Adrenal gland (tissue), 5 donors: ENCODE data around the gene STIM2.

Experiments used
- POLR2A ChIP-seq, 2 donors: fragments of 450-650 bp; IDR thresholded peaks; one replicate each; pipeline ENCODE4 v1.6.1; 2017; ENCODE audit warnings: antibody characterized with exemption in 2 of 2, mild to moderate bottlenecking in 2 of 2, moderate library complexity in 1 of 2
- TF ChIP-seq, protein P1 (sequence below), 6 experiments: fragments of 450-650 bp in 4 of 6; fragments of 200-600 bp in 2 of 6; sonication (generic) in 1 of 6; IDR thresholded peaks; 1 replicate in 5 of 6; 2 replicates in 1 of 6; pipeline versions ENCODE4 v1.5.1 to v1.8.0; 2016 to 2021; ENCODE audit warnings: antibody characterized with exemption in 6 of 6, mild to moderate bottlenecking in 2 of 6, moderate library complexity in 1 of 6
- donor health status: DM: no; HTN: no; CAD: no.

GRCh38 chr4:27000820-27001219, 140.2 kb downstream of the STIM2 start:
- TF ChIP-seq, protein P1, sequence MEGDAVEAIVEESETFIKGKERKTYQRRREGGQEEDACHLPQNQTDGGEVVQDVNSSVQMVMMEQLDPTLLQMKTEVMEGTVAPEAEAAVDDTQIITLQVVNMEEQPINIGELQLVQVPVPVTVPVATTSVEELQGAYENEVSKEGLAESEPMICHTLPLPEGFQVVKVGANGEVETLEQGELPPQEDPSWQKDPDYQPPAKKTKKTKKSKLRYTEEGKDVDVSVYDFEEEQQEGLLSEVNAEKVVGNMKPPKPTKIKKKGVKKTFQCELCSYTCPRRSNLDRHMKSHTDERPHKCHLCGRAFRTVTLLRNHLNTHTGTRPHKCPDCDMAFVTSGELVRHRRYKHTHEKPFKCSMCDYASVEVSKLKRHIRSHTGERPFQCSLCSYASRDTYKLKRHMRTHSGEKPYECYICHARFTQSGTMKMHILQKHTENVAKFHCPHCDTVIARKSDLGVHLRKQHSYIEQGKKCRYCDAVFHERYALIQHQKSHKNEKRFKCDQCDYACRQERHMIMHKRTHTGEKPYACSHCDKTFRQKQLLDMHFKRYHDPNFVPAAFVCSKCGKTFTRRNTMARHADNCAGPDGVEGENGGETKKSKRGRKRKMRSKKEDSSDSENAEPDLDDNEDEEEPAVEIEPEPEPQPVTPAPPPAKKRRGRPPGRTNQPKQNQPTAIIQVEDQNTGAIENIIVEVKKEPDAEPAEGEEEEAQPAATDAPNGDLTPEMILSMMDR (IDR thresholded peaks at IDR 0.05), result peak in 1 of 6 experiments; percentile 9
- no peak for TF ChIP-seq POLR2A (IDR thresholded peaks at IDR 0.05)
